Inferior parietal cortex (tissue), 1 donor: Measurements from ENCODE around the gene PCDH18.
A peak's percentile ranks its signal among the peaks of the same experiment; 100 is the strongest.
"Not testable (repeated sequence)": the region's sequence is repeated elsewhere in the genome, so short reads cannot be mapped to it uniquely, and the experiment has no call there.

Source experiments
- DNase-seq: peaks from one replicate; pipeline ENCODE4 v3.0.0-alpha.2; 2016; ENCODE audit errors: extremely low spot score

PCDH18 gene

GRCh38 chr4:137531986-137532868 is at the start of gene PCDH18:
PCDH18 (minus strand) TSS chr4:137532494; CDS start chr4:137532088, 406 bp downstream.
- peak; percentile 64 for DNase-seq

GRCh38 chr4:137576446-137576845 is 44.2 kb upstream of the PCDH18 start:
- no peak for DNase-seq

- DNase-seq: no peak
Observed at GRCh38 chr4:137572647-137573046, 40.4 kb upstream of the PCDH18 start.

DNA sequence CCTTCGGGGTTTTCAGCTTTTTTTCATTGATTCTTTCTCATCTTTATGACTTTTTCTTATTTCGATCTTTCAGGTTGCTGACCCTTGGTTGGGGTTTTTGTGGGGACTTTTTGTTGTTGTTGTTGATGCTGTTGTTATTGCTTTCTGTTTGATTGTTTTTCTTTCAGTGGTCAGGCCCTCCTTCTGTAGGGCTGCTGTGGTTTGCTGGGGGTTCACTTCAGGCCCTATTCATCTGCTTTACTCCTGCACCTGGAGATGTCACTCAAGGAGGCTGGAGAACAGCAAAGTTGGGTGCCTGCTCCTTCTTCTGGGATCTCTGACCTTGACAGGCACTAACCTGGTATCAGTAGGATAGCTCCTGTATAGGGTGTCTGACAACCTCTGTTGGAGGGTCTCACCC is 39.9 kb upstream of the PCDH18 start:
- DNase-seq: no peak

- no peak for DNase-seq
Observed at GRCh38 chr4:137559801-137560200, 27.5 kb upstream of the PCDH18 start.

- no peak for DNase-seq
Observed at GRCh38 chr4:137558951-137559350, 26.7 kb upstream of the PCDH18 start.

GRCh38 chr4:137545461-137545861 is 13.2 kb upstream of the PCDH18 start:
- no peak for DNase-seq

- no peak for DNase-seq
Observed at GRCh38 chr4:137543648-137544047, 11.4 kb upstream of the PCDH18 start.

- no peak for DNase-seq
Observed at GRCh38 chr4:137543198-137543597, 10.9 kb upstream of the PCDH18 start.

GRCh38 chr4:137541876-137542646 is 9.8 kb upstream of the PCDH18 start:
- DNase-seq: no peak

DNA sequence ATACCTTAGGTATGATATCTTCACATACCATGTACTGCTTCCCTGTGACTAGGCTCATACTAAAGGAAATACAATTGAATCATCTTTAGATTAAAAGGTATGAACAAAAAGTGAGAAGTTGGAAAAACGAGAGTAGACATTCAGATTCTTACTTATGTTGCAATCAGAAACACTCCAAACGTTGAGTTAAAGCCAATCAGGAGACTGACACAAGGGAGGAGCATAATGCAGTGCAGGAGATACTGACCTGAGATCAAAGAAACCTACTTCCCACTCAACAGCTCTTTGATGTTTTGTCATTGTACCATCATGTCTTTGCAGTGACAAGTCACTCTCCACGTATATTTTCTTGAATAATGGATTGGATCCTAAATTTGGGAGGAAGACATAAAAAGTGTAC is 8.9 kb upstream of the PCDH18 start:
- no peak for DNase-seq

GRCh38 chr4:137540356-137540755 is 8.1 kb upstream of the PCDH18 start:
- DNase-seq: no peak

- DNase-seq: no peak
Observed at GRCh38 chr4:137538526-137538925, 6.2 kb upstream of the PCDH18 start.

DNA sequence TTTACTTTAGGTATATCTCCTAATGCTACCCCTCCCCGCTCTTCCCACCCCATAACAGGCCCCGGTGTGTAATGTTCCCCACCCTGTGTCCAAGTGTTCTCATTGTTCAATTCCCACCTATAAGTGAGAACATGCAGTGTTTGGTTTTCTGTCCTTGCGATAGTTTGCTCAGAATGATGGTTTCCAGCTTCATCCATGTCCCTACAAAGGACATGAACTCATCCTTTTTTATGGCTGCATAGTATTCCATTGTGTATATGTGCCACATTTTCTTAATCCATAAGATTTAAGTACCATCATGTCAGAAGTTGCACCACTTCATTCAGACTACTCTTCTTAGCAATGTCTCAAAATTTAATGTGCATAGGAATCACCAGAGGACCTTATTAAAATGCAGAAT is 5.5 kb upstream of the PCDH18 start:
- DNase-seq: not testable (repeated sequence)

- no peak for DNase-seq
Observed at GRCh38 chr4:137536789-137537561, 4.7 kb upstream of the PCDH18 start.

- DNase-seq: no peak
Observed at GRCh38 chr4:137535718-137536117, 3.4 kb upstream of the PCDH18 start.

- DNase-seq: no peak
Observed at GRCh38 chr4:137534516-137534915, 2.2 kb upstream of the PCDH18 start.

DNA sequence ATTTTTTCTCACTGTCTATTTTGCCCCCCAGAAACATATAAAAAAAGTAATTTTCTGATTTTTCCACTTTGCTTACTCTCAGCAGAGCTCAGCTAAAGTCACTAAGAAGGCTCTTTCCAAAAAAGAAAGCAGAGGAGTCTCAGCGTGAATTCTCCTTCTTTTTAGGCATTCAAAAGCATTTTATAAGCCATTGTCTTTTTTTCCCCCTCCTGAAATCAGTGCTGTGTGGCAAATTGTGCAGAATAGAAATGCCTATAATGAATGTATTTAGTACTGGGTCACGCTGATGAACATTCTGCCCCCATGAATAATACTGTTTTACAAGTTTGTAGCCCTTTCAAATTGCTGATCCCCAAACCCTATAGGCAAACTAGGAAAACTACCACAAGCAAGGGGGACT is 1.6 kb upstream of the PCDH18 start:
- DNase-seq: no peak

GRCh38 chr4:137532869-137533236 is 559 bp upstream of the PCDH18 start:
- no peak for DNase-seq

- peak; percentile 44 for DNase-seq
Observed at GRCh38 chr4:137531168-137531985, 917 bp downstream of the PCDH18 start.

GRCh38 chr4:137530176-137530575 is 2.1 kb downstream of the PCDH18 start:
- DNase-seq: no peak
